ENCODE results near the gene ZFYVE27.

The ZFYVE27 gene

GRCh38 chr10:97744405-97745035 is 7.6 kb downstream of the ZFYVE27 start:
- DNase-seq (ENCODE audit: low read depth in 2 of 2) = no peak

GRCh38 chr10:97747573-97747972 is 10.6 kb downstream of the ZFYVE27 start:
- DNase-seq (ENCODE audit: low read depth in 2 of 2) = no peak

- no peak for DNase-seq (ENCODE audit: low read depth in 2 of 2)
Measured at GRCh38 chr10:97748116-97748515, 11.2 kb downstream of the ZFYVE27 start.

GRCh38 chr10:97752956-97753355 is 16.0 kb downstream of the ZFYVE27 start:
- no peak for DNase-seq (ENCODE audit: low read depth in 2 of 2)

GRCh38 chr10:97754726-97755125 is 17.8 kb downstream of the ZFYVE27 start:
- DNase-seq (ENCODE audit: low read depth in 2 of 2) = no peak

GRCh38 chr10:97755718-97756117 is 18.8 kb downstream of the ZFYVE27 start:
- no peak for DNase-seq (ENCODE audit: low read depth in 2 of 2)

- DNase-seq (ENCODE audit: low read depth in 2 of 2) = no peak
Measured at GRCh38 chr10:97757471-97757870, 20.5 kb downstream of the ZFYVE27 start.

- peak in 1 of 2 donors; percentile 18 for DNase-seq (ENCODE audit: low read depth in 2 of 2)
Measured at GRCh38 chr10:97759158-97759887, 22.4 kb downstream of the ZFYVE27 start.

- no peak for DNase-seq (ENCODE audit: low read depth in 2 of 2)
Measured at GRCh38 chr10:97759946-97760345, 23.0 kb downstream of the ZFYVE27 start.

- no peak for DNase-seq (ENCODE audit: low read depth in 2 of 2)
Measured at GRCh38 chr10:97760461-97761257, 23.7 kb downstream of the ZFYVE27 start.

GRCh38 chr10:97761331-97761865 is 24.5 kb downstream of the ZFYVE27 start:
- no peak for DNase-seq (ENCODE audit: low read depth in 2 of 2)

GRCh38 chr10:97762056-97762455 is 25.1 kb downstream of the ZFYVE27 start:
- no peak for DNase-seq (ENCODE audit: low read depth in 2 of 2)

- no peak for DNase-seq (ENCODE audit: low read depth in 2 of 2)
Measured at GRCh38 chr10:97762816-97763215, 25.9 kb downstream of the ZFYVE27 start.

GRCh38 chr10:97763411-97763810 is 26.5 kb downstream of the ZFYVE27 start:
- DNase-seq (ENCODE audit: low read depth in 2 of 2) = no peak

- DNase-seq (ENCODE audit: low read depth in 2 of 2) = no peak
Measured at GRCh38 chr10:97763947-97764346, 27.0 kb downstream of the ZFYVE27 start.

GRCh38 chr10:97764519-97764931 is 27.6 kb downstream of the ZFYVE27 start:
- no peak for DNase-seq (ENCODE audit: low read depth in 2 of 2)

GRCh38 chr10:97765201-97765600 is 28.3 kb downstream of the ZFYVE27 start:
- no peak for DNase-seq (ENCODE audit: low read depth in 2 of 2)

- no peak for DNase-seq (ENCODE audit: low read depth in 2 of 2)
Measured at GRCh38 chr10:97766106-97766810, 29.3 kb downstream of the ZFYVE27 start.

GRCh38 chr10:97766996-97767924 is 30.3 kb downstream of the ZFYVE27 start:
- DNase-seq (ENCODE audit: low read depth in 2 of 2) = no peak
